Measurements from ENCODE around the gene SCT. TPM values are rescaled to one million over a fixed set of nuclear protein-coding genes. Genes with fewer than 3 reads are reported as not detected.

The SCT gene
- total RNA-seq, 1 donor from 2014 or later = 2.9 TPM

- no peak for TF ChIP-seq CTCF (IDR thresholded peaks at IDR 0.05; ENCODE audit: unreplicated experiment)
- DNase-seq (ENCODE audit: low spot score, unreplicated experiment) = no peak
- no peaks in the 10 kb centered on the region for H3K27me3 Mint-ChIP-seq
- H3K9me3 Mint-ChIP-seq (ENCODE audit: low read depth) = no peaks in the 10 kb centered on the region
- H3K4me1 Mint-ChIP-seq (ENCODE audit: low read depth) = no peaks in the 10 kb centered on the region
- peaks cover 24% of the 10 kb centered on the region for H3K36me3 Mint-ChIP-seq (ENCODE audit: insufficient read depth)
- no peak overlapping the region for H3K4me3 Mint-ChIP-seq (ENCODE audit: low read depth)
- peak overlapping the region; percentile 31 for H3K27ac Mint-ChIP-seq
These were observed 34.5 kb downstream of the SCT start for GRCh38 chr11:592501-592900.

DNA sequence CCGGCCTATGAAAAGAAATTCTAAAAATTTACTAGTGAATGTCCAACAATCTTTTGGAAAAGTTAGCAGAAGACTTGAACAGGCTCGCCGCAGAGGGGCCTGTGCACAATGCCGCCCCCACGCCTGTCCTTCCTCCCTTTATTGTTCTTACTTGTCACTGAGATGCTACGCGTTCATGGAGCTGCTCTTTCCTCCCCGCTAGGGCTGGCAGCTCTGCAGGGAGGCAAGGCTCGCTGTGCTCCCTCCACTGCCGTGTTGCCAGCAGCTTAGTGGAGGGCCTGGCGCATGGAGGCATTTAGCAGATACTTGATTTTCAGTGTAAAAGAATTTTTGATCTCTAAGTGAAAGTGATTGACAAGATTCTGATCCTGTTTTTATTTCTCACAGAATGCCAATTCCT lies 36.0 kb downstream of the SCT start:
- no peak overlapping the region for H3K27ac Mint-ChIP-seq
- peaks cover 25% of the 10 kb centered on the region for H3K36me3 Mint-ChIP-seq (ENCODE audit: insufficient read depth)
- no peak overlapping the region for H3K4me3 Mint-ChIP-seq (ENCODE audit: low read depth)
- no peak for DNase-seq (ENCODE audit: low spot score, unreplicated experiment)
- no peaks in the 10 kb centered on the region for H3K9me3 Mint-ChIP-seq (ENCODE audit: low read depth)
- H3K4me1 Mint-ChIP-seq (ENCODE audit: low read depth) = no peaks in the 10 kb centered on the region
- H3K27me3 Mint-ChIP-seq = no peaks in the 10 kb centered on the region
- no peak for TF ChIP-seq CTCF (IDR thresholded peaks at IDR 0.05; ENCODE audit: unreplicated experiment)

DNA sequence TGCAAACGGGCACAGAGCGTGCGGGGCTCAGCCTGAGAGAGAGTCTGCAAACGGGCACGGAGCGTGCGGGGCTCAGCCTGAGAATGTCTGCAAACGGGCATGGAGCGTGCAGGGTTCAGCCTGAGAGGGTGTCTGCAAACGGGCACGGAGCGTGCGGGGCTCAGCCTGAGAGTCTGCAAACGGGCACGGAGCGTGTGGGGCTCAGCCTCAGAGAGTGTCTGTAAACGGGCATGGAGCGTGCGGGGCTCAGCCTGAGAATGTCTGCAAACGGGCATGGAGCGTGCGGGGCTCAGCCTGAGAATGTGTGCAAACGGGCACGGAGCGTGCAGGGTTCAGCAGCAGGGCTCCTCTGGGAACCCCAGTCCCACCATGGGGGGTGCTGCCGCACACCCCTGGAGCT lies 37.2 kb downstream of the SCT start:
- Mint-ChIP-seq H3K27ac (no peak overlapping the region), H3K4me3 (ENCODE audit: low read depth) (no peak overlapping the region), H3K36me3 (ENCODE audit: insufficient read depth) (peaks cover 24% of the 10 kb centered on the region), H3K4me1 (ENCODE audit: low read depth) (no peaks in the 10 kb centered on the region), H3K27me3 (no peaks in the 10 kb centered on the region), H3K9me3 (ENCODE audit: low read depth) (no peaks in the 10 kb centered on the region)
- no peak for TF ChIP-seq CTCF (IDR thresholded peaks at IDR 0.05; ENCODE audit: unreplicated experiment)
- no peak for DNase-seq (ENCODE audit: low spot score, unreplicated experiment)

- Mint-ChIP-seq H3K4me3 (ENCODE audit: low read depth) (no peak overlapping the region), H3K27ac (no peak overlapping the region), H3K9me3 (ENCODE audit: low read depth) (no peaks in the 10 kb centered on the region), H3K4me1 (ENCODE audit: low read depth) (no peaks in the 10 kb centered on the region), H3K36me3 (ENCODE audit: insufficient read depth) (peaks cover 21% of the 10 kb centered on the region), H3K27me3 (no peaks in the 10 kb centered on the region)
- no peak for TF ChIP-seq CTCF (IDR thresholded peaks at IDR 0.05; ENCODE audit: unreplicated experiment)
- no peak for DNase-seq (ENCODE audit: low spot score, unreplicated experiment)
These were observed 39.0 kb downstream of the SCT start for GRCh38 chr11:587978-588380.

DNA sequence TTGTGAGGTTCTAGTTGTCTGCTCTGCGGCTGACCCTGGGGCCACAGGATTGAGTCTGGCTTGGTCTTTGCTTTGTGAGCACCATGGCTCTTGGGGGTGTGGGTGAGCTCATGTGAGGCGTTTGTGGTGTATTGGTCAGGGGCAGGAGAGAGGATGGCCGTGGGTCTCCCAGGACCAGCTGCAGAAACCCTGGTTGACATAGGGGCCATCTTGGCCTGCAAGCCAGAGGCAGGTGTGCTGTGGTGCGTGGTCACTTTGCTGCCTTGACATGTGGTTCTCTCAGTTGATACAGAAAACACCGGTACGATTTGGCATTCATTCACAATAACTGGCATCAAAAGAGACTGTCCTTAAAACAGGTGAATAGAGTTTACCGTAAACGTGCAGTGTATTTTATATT lies 39.4 kb downstream of the SCT start:
- peaks cover 21% of the 10 kb centered on the region for H3K36me3 Mint-ChIP-seq (ENCODE audit: insufficient read depth)
- H3K4me3 Mint-ChIP-seq (ENCODE audit: low read depth) = no peak overlapping the region
- no peak for DNase-seq (ENCODE audit: low spot score, unreplicated experiment)
- H3K4me1 Mint-ChIP-seq (ENCODE audit: low read depth) = no peaks in the 10 kb centered on the region
- TF ChIP-seq CTCF (IDR thresholded peaks at IDR 0.05; ENCODE audit: unreplicated experiment) = no peak
- H3K9me3 Mint-ChIP-seq (ENCODE audit: low read depth) = no peaks in the 10 kb centered on the region
- peak overlapping the region; percentile 62 for H3K27ac Mint-ChIP-seq
- H3K27me3 Mint-ChIP-seq = no peaks in the 10 kb centered on the region
